GM19193 (cell line): ENCODE data around the gene SIRT7.

Source experiments
- POLR2A ChIP-seq: IDR thresholded peaks from 4 replicates; pipeline ENCODE4 v1.6.1; 2011; ENCODE audit not compliant: insufficient read depth, insufficient read length; ENCODE audit errors: extremely low read depth

SIRT7 gene

GRCh38 chr17:81899514-81900166, 18.3 kb downstream of the SIRT7 start:
- no peak for TF ChIP-seq POLR2A

GRCh38 chr17:81898885-81899284, 19.1 kb downstream of the SIRT7 start:
- no peak for TF ChIP-seq POLR2A

- no peak for TF ChIP-seq POLR2A
Observed at GRCh38 chr17:81898029-81898866, 19.7 kb downstream of the SIRT7 start.

GRCh38 chr17:81895400-81895799, 22.6 kb downstream of the SIRT7 start:
- no peak for TF ChIP-seq POLR2A

- TF ChIP-seq POLR2A: no peak
Observed at GRCh38 chr17:81891303-81891552, 26.7 kb downstream of the SIRT7 start.

GRCh38 chr17:81890447-81891302, 27.3 kb downstream of the SIRT7 start:
- no peak for TF ChIP-seq POLR2A

- TF ChIP-seq POLR2A: no peak
Observed at GRCh38 chr17:81889602-81890001, 28.4 kb downstream of the SIRT7 start.

- TF ChIP-seq POLR2A: no peak
Observed at GRCh38 chr17:81888988-81889595, 28.9 kb downstream of the SIRT7 start.

GRCh38 chr17:81888105-81888987, 29.6 kb downstream of the SIRT7 start:
- TF ChIP-seq POLR2A: no peak

- TF ChIP-seq POLR2A: no peak
Observed at GRCh38 chr17:81885869-81886548, 32.0 kb downstream of the SIRT7 start.

GRCh38 chr17:81885454-81885853, 32.5 kb downstream of the SIRT7 start:
- no peak for TF ChIP-seq POLR2A

GRCh38 chr17:81884968-81885367, 33.0 kb downstream of the SIRT7 start:
- no peak for TF ChIP-seq POLR2A

GRCh38 chr17:81884520-81884919, 33.5 kb downstream of the SIRT7 start:
- no peak for TF ChIP-seq POLR2A

GRCh38 chr17:81879121-81879520, 38.9 kb downstream of the SIRT7 start:
- no peak for TF ChIP-seq POLR2A
